ENCODE results near the gene OR52J3.

Gene OR52J3

DNA sequence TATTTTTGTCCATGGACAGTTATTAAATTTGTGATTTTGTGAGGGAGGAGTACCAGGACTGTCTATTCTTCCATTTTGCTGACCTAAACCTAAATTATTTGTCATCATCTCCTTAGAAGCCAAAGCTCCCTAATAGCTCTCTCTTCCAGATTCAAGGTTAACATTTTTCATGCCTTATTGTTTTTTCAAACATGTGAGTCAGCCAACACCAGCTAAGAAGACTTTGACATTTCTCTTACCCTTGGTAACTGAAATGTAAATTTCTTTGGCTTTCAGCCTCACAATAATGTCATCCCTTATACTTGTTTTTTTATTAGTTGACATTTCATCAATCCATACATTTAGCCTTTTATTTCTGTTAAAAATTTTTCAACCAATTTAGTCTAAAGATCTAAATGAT lies 42.2 kb downstream of the OR52J3 start:
- Histone ChIP-seq H3K4me1 (ENCODE audit: control insufficient read depth, insufficient read depth, low read length, poor library complexity, severe bottlenecking) (no peaks in the 10 kb centered on the region), H3K27me3 (replicated peaks; ENCODE audit: control insufficient read depth, insufficient read depth, low read length, poor library complexity, severe bottlenecking) (no peaks in the 10 kb centered on the region), H3K36me3 (ENCODE audit: control insufficient read depth, insufficient read depth, low read length) (no peaks in the 10 kb centered on the region), H3K4me3 (ENCODE audit: insufficient read depth, low read depth, low read length, poor library complexity, severe bottlenecking) (no peak overlapping the region), H3K9me3 (ENCODE audit: control insufficient read depth, low read length) (no peaks in the 10 kb centered on the region), H3K27ac (ENCODE audit: insufficient read depth, low read length, poor library complexity, severe bottlenecking) (no peak overlapping the region)
- no peak for DNase-seq

DNA sequence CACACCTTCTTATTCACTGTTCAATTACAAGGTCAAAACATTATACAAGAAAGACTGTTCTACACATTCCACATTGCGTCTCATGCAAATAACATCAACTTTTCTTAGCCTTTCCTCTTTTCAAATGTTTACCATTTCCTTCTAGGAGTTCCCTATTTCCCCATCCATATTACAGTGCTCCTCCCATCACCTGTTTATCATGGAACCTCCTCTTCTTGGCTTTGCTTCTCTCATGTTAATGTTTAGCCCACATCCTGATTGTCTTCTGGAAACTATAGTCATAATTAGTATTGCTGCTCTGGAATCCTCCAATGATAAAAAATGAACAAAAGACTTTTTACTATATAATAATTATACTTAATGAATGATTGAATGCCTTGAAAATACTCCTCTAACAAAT lies 44.3 kb downstream of the OR52J3 start:
- no peaks in the 10 kb centered on the region for H3K36me3 ChIP-seq (ENCODE audit: control insufficient read depth, insufficient read depth, low read length)
- H3K9me3 ChIP-seq (ENCODE audit: control insufficient read depth, low read length), result no peaks in the 10 kb centered on the region
- no peak for DNase-seq
- H3K27me3 ChIP-seq (replicated peaks; ENCODE audit: control insufficient read depth, insufficient read depth, low read length, poor library complexity, severe bottlenecking), result no peaks in the 10 kb centered on the region
- no peaks in the 10 kb centered on the region for H3K4me1 ChIP-seq (ENCODE audit: control insufficient read depth, insufficient read depth, low read length, poor library complexity, severe bottlenecking)
- no peak overlapping the region for H3K27ac ChIP-seq (ENCODE audit: insufficient read depth, low read length, poor library complexity, severe bottlenecking)
- no peak overlapping the region for H3K4me3 ChIP-seq (ENCODE audit: insufficient read depth, low read depth, low read length, poor library complexity, severe bottlenecking)

DNA sequence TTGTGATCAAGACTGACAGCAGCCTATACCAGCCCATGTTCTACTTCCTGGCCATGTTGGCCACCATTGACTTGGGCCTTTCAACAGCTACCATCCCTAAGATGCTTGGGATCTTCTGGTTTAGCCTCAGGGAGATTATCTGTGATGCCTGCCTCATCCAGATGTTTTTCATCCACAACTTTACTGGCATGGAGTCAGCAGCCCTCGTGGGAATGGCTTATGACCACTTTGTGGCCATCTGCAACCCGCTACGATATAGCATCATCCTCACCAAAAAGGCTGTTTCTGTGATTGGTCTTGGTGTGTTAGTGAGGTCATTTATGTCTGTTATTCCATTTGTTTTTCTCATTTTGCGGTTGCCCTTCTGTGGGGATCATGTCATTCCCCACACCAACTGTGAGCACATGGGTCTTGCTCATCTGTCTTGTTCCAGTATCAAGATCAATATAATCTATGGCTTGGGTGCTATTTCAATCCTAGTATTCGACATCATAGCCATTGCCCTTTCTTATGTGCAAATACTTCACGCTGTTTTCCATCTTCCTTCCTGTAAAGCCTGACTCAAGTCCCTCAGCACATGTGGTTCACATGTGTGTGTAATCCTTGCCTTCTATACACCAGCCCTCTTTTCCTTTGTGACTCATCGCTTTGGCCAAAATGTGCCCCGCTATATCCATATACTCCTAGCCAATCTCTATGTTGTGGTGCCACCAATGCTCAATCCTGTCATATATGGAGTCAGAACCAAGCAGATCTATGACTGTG lies 46.7 kb downstream of the OR52J3 start:
- no peak for DNase-seq
- Histone ChIP-seq H3K36me3 (ENCODE audit: control insufficient read depth, insufficient read depth, low read length) (no peaks in the 10 kb centered on the region), H3K27me3 (replicated peaks; ENCODE audit: control insufficient read depth, insufficient read depth, low read length, poor library complexity, severe bottlenecking) (no peaks in the 10 kb centered on the region), H3K27ac (ENCODE audit: insufficient read depth, low read length, poor library complexity, severe bottlenecking) (no peak overlapping the region), H3K9me3 (ENCODE audit: control insufficient read depth, low read length) (no peaks in the 10 kb centered on the region), H3K4me1 (ENCODE audit: control insufficient read depth, insufficient read depth, low read length, poor library complexity, severe bottlenecking) (no peaks in the 10 kb centered on the region), H3K4me3 (ENCODE audit: insufficient read depth, low read depth, low read length, poor library complexity, severe bottlenecking) (no peak overlapping the region)

DNA sequence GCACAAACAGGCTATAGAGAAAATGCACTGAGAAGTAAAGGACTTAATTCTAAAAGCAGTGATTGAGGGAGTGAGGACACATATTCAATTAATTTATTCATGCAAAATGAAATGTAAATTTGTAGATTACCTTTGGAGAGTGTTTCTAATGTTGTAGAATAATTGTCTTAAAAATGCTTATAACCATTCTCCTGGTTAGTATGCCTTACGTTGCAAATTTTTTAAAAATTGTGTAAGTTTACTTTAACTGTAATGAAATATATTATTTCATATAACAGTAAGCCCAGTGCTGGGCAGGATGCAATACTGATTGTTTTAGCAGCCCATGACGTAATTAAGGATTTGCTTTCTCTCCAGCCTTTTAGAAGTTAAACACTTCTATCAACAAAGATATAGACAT lies 49.7 kb downstream of the OR52J3 start:
- no peaks in the 10 kb centered on the region for H3K9me3 ChIP-seq (ENCODE audit: control insufficient read depth, low read length)
- no peaks in the 10 kb centered on the region for H3K27me3 ChIP-seq (replicated peaks; ENCODE audit: control insufficient read depth, insufficient read depth, low read length, poor library complexity, severe bottlenecking)
- DNase-seq, result no peak
- no peaks in the 10 kb centered on the region for H3K36me3 ChIP-seq (ENCODE audit: control insufficient read depth, insufficient read depth, low read length)
- no peaks in the 10 kb centered on the region for H3K4me1 ChIP-seq (ENCODE audit: control insufficient read depth, insufficient read depth, low read length, poor library complexity, severe bottlenecking)
- H3K4me3 ChIP-seq (ENCODE audit: insufficient read depth, low read depth, low read length, poor library complexity, severe bottlenecking), result no peak overlapping the region
- H3K27ac ChIP-seq (ENCODE audit: insufficient read depth, low read length, poor library complexity, severe bottlenecking), result no peak overlapping the region
